ENCODE data around the gene ZNF836. TPM values are rescaled to one million over a fixed set of nuclear protein-coding genes. Genes with fewer than 3 reads are reported as not detected.

Gene ZNF836
- total RNA-seq, 2 experiments from 2014 or later = 10.7 to 11.1 TPM

DNA sequence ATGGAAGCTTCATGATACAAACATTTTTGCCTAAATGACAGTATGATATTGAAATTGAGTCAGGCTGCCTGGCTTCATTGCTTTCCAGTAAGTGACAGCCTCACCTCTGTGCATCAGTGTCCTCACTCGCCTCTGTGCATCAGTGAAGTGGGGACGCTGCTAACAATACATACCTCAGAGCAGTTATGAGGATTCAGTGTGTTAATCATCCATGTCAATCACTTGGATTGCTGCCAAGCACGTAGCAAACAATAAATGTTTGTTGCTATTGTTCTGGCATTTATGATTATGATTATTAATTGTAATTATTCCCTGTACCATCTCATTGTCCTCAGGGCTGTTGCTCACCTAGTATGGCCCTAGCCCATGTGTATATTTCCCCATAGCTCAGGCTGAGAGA, 27.3 kb upstream of the ZNF836 start:
- intact Hi-C loops (cut with micrococcal nuclease) = loop anchor here (10.0 kb wide), 1 partner anchor 174 kb away; the partner anchor contains the start of gene ZNF614
- Mint-ChIP-seq H3K9me3 (no peaks in the 10 kb centered on the region), H3K4me1 (ENCODE audit: low read depth) (peaks cover 49% of the 10 kb centered on the region), H3K4me3 (no peak overlapping the region), H3K27ac (peak overlapping the region; percentile 51), H3K27me3 (ENCODE audit: low read depth) (no peaks in the 10 kb centered on the region), H3K36me3 (ENCODE audit: low read depth) (peaks cover 19% of the 10 kb centered on the region)
- CTCF ChIA-PET = interaction anchor here (0.6 to 2.0 kb wide), 3 partner anchors 15 to 107 kb away, joined by 3 to 5 read pairs (median 3); no protein-coding TSS in a partner anchor
- no peak for DNase-seq

GRCh38 chr19:52197964-52198363, 26.5 kb upstream of the ZNF836 start:
- H3K4me1 Mint-ChIP-seq (ENCODE audit: low read depth) = peaks cover 52% of the 10 kb centered on the region
- intact Hi-C loops (cut with micrococcal nuclease) = loop anchor here (10.0 kb wide), 1 partner anchor 173 kb away; the partner anchor contains the start of gene ZNF614

DNA sequence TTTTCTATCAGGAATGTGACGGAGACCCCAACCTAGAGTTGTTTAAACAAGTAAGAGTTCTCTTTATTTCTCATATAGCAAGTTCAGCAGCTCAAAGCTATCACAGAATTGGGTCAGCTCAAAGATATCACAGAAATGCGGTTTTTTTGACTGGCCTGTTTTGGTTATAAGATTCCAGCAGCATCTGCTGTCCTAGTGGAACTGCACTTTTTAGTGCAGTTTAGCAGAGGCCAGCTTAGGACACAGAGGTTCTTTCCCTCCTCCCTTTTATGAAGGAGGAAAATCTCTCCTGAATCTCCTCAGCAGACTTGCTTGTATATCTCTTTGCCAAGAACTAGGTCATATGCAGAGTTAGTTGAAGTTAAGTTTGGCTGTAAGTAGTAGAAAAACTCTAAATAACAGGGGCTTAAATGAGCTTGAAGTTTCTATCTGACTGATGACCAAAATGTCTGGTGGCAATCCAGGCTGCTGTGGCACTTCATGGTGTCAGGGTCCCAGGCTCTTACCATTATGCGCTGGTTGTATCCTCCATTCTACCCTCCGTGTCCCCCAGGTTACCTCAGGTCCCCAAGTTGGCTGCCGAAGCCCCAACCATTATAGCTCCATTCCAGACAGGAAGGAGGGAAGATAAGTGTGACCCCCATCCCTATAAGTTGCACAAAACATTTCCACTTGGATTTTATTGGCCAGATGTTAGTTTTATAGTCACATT, 25.0 kb upstream of the ZNF836 start:
- no peaks in the 10 kb centered on the region for H3K27me3 Mint-ChIP-seq (ENCODE audit: low read depth)
- no peaks in the 10 kb centered on the region for H3K9me3 Mint-ChIP-seq
- peaks cover 67% of the 10 kb centered on the region for H3K4me1 Mint-ChIP-seq (ENCODE audit: low read depth)
- peak overlapping the region; percentile 43 for H3K27ac Mint-ChIP-seq
- peaks cover 26% of the 10 kb centered on the region for H3K36me3 Mint-ChIP-seq (ENCODE audit: low read depth)
- H3K4me3 Mint-ChIP-seq = no peak overlapping the region
- CTCF ChIA-PET = interaction anchor here (2.0 kb wide), 1 partner anchor 41 kb away, joined by 5 read pairs; no protein-coding TSS in a partner anchor
- no peak for DNase-seq
- intact Hi-C loops (cut with micrococcal nuclease) = loop anchor here (10.0 kb wide), 1 partner anchor 172 kb away; the partner anchor contains the start of gene ZNF614

More at GRCh38 chr19:52197964-52198363, 26.5 kb upstream of the ZNF836 start:
- Mint-ChIP-seq H3K9me3 (no peaks in the 10 kb centered on the region), H3K4me3 (no peak overlapping the region), H3K36me3 (ENCODE audit: low read depth) (peaks cover 20% of the 10 kb centered on the region), H3K27ac (no peak overlapping the region), H3K27me3 (ENCODE audit: low read depth) (no peaks in the 10 kb centered on the region)
- CTCF ChIA-PET = interaction anchor here (0.6 to 2.0 kb wide), 3 partner anchors 14 to 108 kb away, joined by 3 to 5 read pairs (median 3); no protein-coding TSS in a partner anchor
- no peak for DNase-seq

DNA sequence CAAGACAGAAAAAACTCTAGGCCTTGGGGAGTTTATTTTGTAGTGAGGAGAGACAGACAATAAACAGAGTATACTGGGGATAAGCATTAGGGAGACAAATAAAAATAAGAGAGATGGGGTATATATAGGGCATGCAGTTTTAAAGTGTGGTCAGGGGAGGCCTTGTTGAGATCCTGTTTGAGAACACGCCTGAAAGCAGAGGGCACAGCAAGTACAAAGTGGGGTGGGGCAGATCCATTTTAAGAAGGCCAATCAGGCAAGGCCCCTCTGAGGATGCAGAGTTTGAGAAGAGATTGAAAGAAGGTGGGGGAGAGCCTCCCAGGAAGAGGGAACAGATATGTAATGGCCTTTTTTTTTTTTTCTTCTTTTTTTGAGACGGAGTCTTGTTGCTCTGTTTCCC, 20.5 kb upstream of the ZNF836 start:
- CTCF ChIA-PET = no interaction called here
- H3K27me3 Mint-ChIP-seq (ENCODE audit: low read depth) = no peaks in the 10 kb centered on the region
- peak overlapping the region; percentile 94 for H3K27ac Mint-ChIP-seq
- H3K9me3 Mint-ChIP-seq = no peaks in the 10 kb centered on the region
- intact Hi-C loops (cut with micrococcal nuclease) = loop anchor here (10.0 kb wide), 1 partner anchor 167 kb away; the partner anchor contains the start of gene ZNF614
- H3K36me3 Mint-ChIP-seq (ENCODE audit: low read depth) = peaks cover 25% of the 10 kb centered on the region
- H3K4me1 Mint-ChIP-seq (ENCODE audit: low read depth) = peaks cover 49% of the 10 kb centered on the region
- DNase-seq = no peak
- peak overlapping the region; percentile 85 for H3K4me3 Mint-ChIP-seq

DNA sequence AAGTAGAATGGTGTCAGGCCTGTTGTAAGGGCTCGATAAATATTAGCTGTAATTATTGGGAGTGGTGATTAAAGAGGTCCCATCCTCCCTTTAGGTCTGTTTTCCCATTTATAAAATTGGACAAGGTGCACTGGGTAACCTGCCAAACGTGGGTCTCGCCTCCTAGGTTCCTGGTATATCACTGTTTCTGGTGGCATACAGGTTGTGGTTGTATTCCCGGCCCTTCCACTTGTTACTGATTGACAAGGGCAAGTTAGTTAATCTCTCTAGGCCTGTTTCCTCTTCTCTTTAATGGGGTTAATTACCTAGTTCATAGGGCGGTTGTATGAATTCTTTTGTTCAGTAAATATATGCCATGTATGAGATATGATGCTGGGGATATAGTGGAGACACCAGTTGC, 20.0 kb upstream of the ZNF836 start:
- CTCF ChIA-PET = no interaction called here

DNA sequence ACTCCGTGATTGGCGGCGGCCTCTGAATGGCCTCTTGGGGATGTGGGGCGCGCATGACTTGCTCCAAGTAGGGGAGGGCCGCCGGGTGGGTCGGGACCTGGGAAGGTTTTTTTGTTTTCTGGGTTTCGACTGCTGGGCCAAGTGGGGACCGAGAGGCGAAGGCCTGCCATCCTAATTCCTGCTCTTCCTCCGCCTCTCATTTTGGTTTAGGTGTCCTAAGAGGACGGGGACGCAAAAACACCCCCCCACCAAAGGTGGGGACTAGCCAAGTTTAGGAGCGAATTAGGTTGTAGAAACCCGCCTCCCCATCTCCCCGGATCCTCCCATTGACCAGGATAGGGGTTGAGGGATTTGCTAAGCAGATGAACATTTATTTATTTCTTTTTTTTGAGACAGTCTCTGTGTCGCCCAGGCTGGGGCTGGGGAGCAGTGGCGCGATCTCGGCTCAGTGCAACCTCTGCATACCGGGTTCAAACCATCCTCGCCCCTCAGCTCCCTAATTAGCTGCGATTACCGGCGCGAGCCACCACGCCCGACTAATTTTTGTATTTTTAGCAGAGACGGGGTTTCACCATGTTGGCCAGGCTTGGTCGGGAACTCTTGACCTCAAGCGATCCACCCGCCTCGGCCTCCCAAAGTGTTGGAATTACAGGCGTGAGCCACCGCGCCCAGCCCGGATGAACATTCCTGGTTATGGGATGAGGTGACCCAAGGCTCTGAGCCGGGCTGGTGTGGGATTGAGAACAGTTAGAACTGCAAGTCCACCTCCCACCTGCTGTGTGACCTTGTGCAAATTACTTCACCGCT, 19.3 kb upstream of the ZNF836 start:
- CTCF ChIA-PET = no interaction called here
- Mint-ChIP-seq H3K9me3 (no peaks in the 10 kb centered on the region), H3K27ac (peak overlapping the region; percentile 94), H3K4me3 (peak overlapping the region; percentile 85), H3K27me3 (ENCODE audit: low read depth) (no peaks in the 10 kb centered on the region), H3K4me1 (ENCODE audit: low read depth) (peaks cover 42% of the 10 kb centered on the region), H3K36me3 (ENCODE audit: low read depth) (peaks cover 21% of the 10 kb centered on the region)
- peak; percentile 27 for DNase-seq
- intact Hi-C loops (cut with micrococcal nuclease) = loop anchor here (10.0 kb wide), 1 partner anchor 166 kb away; the partner anchor contains the start of gene ZNF614

More for the DNA sequence above, 20.0 kb upstream of the ZNF836 start:
- peaks cover 45% of the 10 kb centered on the region for H3K4me1 Mint-ChIP-seq (ENCODE audit: low read depth)
- no peaks in the 10 kb centered on the region for H3K9me3 Mint-ChIP-seq
- no peaks in the 10 kb centered on the region for H3K27me3 Mint-ChIP-seq (ENCODE audit: low read depth)
- intact Hi-C loops (cut with micrococcal nuclease) = loop anchor here (10.0 kb wide), 1 partner anchor 167 kb away; the partner anchor contains the start of gene ZNF614
- no peak for DNase-seq
- peaks cover 21% of the 10 kb centered on the region for H3K36me3 Mint-ChIP-seq (ENCODE audit: low read depth)
- peak overlapping the region; percentile 94 for H3K27ac Mint-ChIP-seq
- peak overlapping the region; percentile 85 for H3K4me3 Mint-ChIP-seq

GRCh38 chr19:52189735-52190486, 18.5 kb upstream of the ZNF836 start, which contains the start of gene PPP2R1A:
Gene PPP2R1A, plus strand, starts transcription at chr19:52190052. Its CDS starts 45 bp downstream, at chr19:52190097.
- H3K27me3 Mint-ChIP-seq (ENCODE audit: low read depth) = no peaks in the 10 kb centered on the region
- peak within 1 kb of the TSS; percentile 85 for H3K4me3 Mint-ChIP-seq
- peaks cover 18% of the 10 kb centered on the region for H3K36me3 Mint-ChIP-seq (ENCODE audit: low read depth)
- intact Hi-C loops (cut with micrococcal nuclease) = loop anchor here (1.0 to 10.0 kb wide), 6 partner anchors 19 to 448 kb away; partner anchors contain the start of genes ZNF432, ZNF614, ZNF766 and ZNF83
- peaks cover 39% of the 10 kb centered on the region for H3K4me1 Mint-ChIP-seq (ENCODE audit: low read depth)
- CTCF ChIA-PET = interaction anchor here (1.3 to 1.6 kb wide), 2 partner anchors 48 to 69 kb away, joined by 7 read pairs; no protein-coding TSS in a partner anchor
- peak; percentile 99 for DNase-seq
- no peaks in the 10 kb centered on the region for H3K9me3 Mint-ChIP-seq
- H3K27ac Mint-ChIP-seq = peak within 1 kb of the TSS; percentile 94

DNA sequence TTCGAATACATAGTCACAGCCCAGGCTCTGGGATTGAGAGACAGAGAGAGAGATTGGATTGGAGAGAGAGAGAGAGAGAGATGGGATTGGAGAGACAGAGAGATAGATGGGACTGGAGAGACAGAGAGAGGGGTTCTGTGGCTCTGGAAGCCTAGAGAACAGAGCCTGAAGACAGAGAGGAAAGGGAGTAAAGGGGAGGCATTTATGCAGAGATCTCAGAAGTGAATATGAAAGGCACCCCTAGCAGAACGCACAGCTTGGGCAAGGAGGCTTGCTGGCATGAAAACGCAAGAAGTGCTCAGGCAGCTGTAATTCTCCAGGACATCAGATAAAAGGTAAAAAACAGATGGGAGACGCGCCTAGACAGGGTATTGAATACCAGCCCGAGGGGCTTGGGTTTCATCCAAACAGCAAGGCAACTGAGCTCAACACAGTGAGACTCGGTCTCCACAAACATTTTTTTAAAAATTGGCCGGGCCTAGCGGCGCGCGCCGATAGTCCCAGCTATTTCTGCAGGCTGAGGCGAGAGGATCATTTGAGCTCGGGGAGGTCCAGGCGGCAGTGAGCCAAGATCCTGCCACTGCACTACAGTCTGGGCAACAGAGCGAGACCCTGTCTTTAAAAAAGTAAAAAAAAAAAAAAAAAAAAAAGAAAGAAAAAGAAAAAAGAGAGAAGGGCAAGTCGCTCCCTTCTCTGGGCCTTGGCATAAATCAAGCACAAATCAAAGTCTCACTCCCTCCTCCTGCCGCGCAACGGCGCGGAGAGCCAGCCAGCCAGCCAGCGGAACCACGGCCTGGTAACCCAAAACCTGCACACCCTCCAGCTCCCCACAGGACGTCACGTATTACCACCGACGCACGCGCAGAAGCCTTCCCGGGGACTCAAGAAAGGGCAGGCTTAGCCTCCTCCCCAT, 17.7 kb upstream of the ZNF836 start:
- Mint-ChIP-seq H3K4me3 (peak overlapping the region; percentile 85), H3K36me3 (ENCODE audit: low read depth) (peaks cover 11% of the 10 kb centered on the region), H3K4me1 (ENCODE audit: low read depth) (peaks cover 30% of the 10 kb centered on the region), H3K27me3 (ENCODE audit: low read depth) (no peaks in the 10 kb centered on the region), H3K9me3 (no peaks in the 10 kb centered on the region), H3K27ac (peak overlapping the region; percentile 94)
- intact Hi-C loops (cut with micrococcal nuclease) = loop anchor here (1.0 to 5.0 kb wide), 5 partner anchors 18 to 449 kb away; partner anchors contain the start of genes ZNF432, ZNF766, ZNF83 and ZNF836
- DNase-seq = no peak
- CTCF ChIA-PET = interaction anchor here (1.3 to 1.6 kb wide), 2 partner anchors 48 to 68 kb away, joined by 7 read pairs; no protein-coding TSS in a partner anchor

- CTCF ChIA-PET = no interaction called here
- H3K27ac Mint-ChIP-seq = no peak overlapping the region
- intact Hi-C loops (cut with micrococcal nuclease) = loop anchor here (5.0 kb wide), 1 partner anchor 140 kb away; the partner anchor contains the start of gene ZNF432
Observed at GRCh38 chr19:52187407-52187806, 16.0 kb upstream of the ZNF836 start.

GRCh38 chr19:52176574-52176973, 5.2 kb upstream of the ZNF836 start:
- Mint-ChIP-seq H3K27me3 (ENCODE audit: low read depth) (no peaks in the 10 kb centered on the region), H3K4me3 (no peak overlapping the region), H3K4me1 (ENCODE audit: low read depth) (peaks cover 9% of the 10 kb centered on the region), H3K36me3 (ENCODE audit: low read depth) (no peaks in the 10 kb centered on the region), H3K9me3 (peaks cover 1% of the 10 kb centered on the region), H3K27ac (no peak overlapping the region)
- no peak for DNase-seq
- intact Hi-C loops (cut with micrococcal nuclease) = no loop called here
- CTCF ChIA-PET = no interaction called here

More at GRCh38 chr19:52187407-52187806, 16.0 kb upstream of the ZNF836 start:
- DNase-seq = no peak
- Mint-ChIP-seq H3K4me1 (ENCODE audit: low read depth) (peaks cover 21% of the 10 kb centered on the region), H3K36me3 (ENCODE audit: low read depth) (peaks cover 4% of the 10 kb centered on the region), H3K9me3 (no peaks in the 10 kb centered on the region), H3K27me3 (ENCODE audit: low read depth) (no peaks in the 10 kb centered on the region), H3K4me3 (no peak overlapping the region)

Data from activated naive CD4-positive, alpha-beta T cell treated with anti-CD3 and anti-CD28 coated beads for 36 hours (primary cell).